Small intestine (tissue), 7 donors: Measurements from ENCODE around the gene VOPP1. TPM values are rescaled to one million over a fixed set of nuclear protein-coding genes. Genes with fewer than 3 reads are reported as not detected.
"Not testable (repeated sequence)": the region's sequence is repeated elsewhere in the genome, so short reads cannot be mapped to it uniquely, and the experiment has no call there.

Experiments used
- DNase-seq, 2 donors: peaks; one replicate each; pipeline versions ENCODE4 v3.0.0 to v3.0.0-alpha.2; 2013
- FAIRE-seq: peaks from 2 replicates; lab custom pipeline; 2012; peaks lifted over from hg19 to GRCh38; lab: Jason Lieb, UNC
- H3K27ac ChIP-seq, 3 donors: one replicate each; pipeline ENCODE4 v1.5.1; 2013; ENCODE audit warnings: low read length in 2 of 3, mild to moderate bottlenecking in 2 of 3, control low read depth in 1 of 3, inconsistent platforms in 1 of 3, low read depth in 1 of 3, moderate library complexity in 1 of 3
- H3K27me3 ChIP-seq, 3 donors: one replicate each; pipeline ENCODE4 v1.6.1; 2013; ENCODE audit warnings: low read length in 3 of 3, inconsistent platforms in 1 of 3; ENCODE audit not compliant: control insufficient read depth in 3 of 3, insufficient read depth in 3 of 3
- H3K36me3 ChIP-seq, 3 donors: one replicate each; pipeline ENCODE4 v1.6.1; 2013; ENCODE audit warnings: low read length in 3 of 3, inconsistent platforms in 1 of 3, low read depth in 1 of 3, mild to moderate bottlenecking in 1 of 3, moderate library complexity in 1 of 3; ENCODE audit not compliant: control insufficient read depth in 3 of 3, insufficient read depth in 2 of 3
- H3K4me1 ChIP-seq, 3 donors: one replicate each; pipeline ENCODE4 v1.6.1; 2013; ENCODE audit warnings: low read length in 2 of 3, inconsistent platforms in 1 of 3, low read depth in 1 of 3, mild to moderate bottlenecking in 1 of 3, moderate library complexity in 1 of 3; ENCODE audit not compliant: control insufficient read depth in 3 of 3, insufficient read depth in 2 of 3
- H3K4me3 ChIP-seq, 3 donors: one replicate each; pipeline ENCODE4 v1.5.1; 2013; ENCODE audit warnings: low read length in 3 of 3, control low read depth in 1 of 3, inconsistent platforms in 1 of 3, low read depth in 1 of 3, mild to moderate bottlenecking in 1 of 3, moderate library complexity in 1 of 3
- H3K9me3 ChIP-seq, 2 donors: one replicate each; pipeline ENCODE4 v1.6.1; 2013; ENCODE audit warnings: low read depth in 1 of 2, low read length in 1 of 2; ENCODE audit not compliant: control insufficient read depth in 2 of 2, insufficient read depth in 1 of 2
- WGBS, 3 donors: extraction: QIAGEN DNeasy Blood & Tissue Kit; methylation state at CpG; one replicate each; pipeline ENCODE4 v1.1.7; 2013; 5-methylcytosine and 5-hydroxymethylcytosine counted together
- polyA plus RNA-seq, 4 donors: library from polyadenylated mRNA; stranded (reverse) in 3 of 4; unstranded in 1 of 4; fragments of 200-250 nt in 3 of 4; fragments of 120-200 nt in 1 of 4; gene quantifications; one replicate each; pipeline versions ENCODE4 v1.2.1 to v1.2.3, GENCODE V29; 2013
- donor health status: healthy with polysubstance abuse.
- donor health status: control.
- donor health status: control.
- donor health status: Bipolar disorder and iron deficiency.
- donor health status: healthy.

VOPP1 gene
- polyA plus RNA-seq, 4 donors: 24.6 to 37.8 (median 33.1) TPM

GRCh38 chr7:55589905-55590304, 17.6 kb upstream of the VOPP1 start:
- no peaks in the 10 kb centered on the region for H3K27me3 ChIP-seq
- H3K36me3 ChIP-seq: no peaks in the 10 kb centered on the region
- no peaks in the 10 kb centered on the region for H3K4me1 ChIP-seq
- H3K9me3 ChIP-seq: no peaks in the 10 kb centered on the region
- H3K4me3 ChIP-seq: no peak overlapping the region
- FAIRE-seq (no peak), DNase-seq (no peak)
- no peak overlapping the region for H3K27ac ChIP-seq
- 92 to 100% (median 100%) methylated on average over 1 of the region's 1 CpG for WGBS, 3 donors

DNA sequence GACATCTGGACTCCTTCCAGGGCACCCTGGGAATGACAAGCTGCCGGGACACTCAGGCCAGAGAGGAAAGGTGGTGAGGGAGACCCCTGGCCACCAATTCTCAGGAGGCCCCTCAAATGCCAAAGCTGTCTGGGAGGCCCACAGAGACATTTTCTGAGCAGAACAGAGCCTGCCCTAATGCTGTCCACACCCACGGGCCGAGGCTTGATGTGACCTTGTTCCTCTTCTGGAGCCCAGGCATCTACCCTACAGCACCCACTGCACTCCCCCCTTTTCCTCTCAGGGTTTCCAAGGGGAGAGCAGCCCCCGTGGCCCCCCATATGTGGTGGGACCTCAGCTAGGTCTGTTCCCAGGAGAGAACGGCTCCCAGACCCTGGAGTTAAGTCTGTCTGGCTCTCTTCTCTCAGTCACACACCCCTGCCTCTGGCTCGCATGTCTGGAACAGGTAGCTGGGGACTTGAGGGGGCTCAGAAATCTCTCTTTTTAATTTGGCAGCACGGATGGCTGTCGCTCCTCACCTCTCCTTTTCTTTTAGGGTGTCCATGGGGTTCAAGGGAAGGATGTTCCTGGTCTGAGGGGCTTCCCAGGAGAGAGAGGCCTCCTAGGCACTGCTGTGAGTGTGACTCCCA, 16.8 kb upstream of the VOPP1 start:
- Histone ChIP-seq H3K27me3 (no peaks in the 10 kb centered on the region), H3K4me3 (no peak overlapping the region), H3K9me3 (no peaks in the 10 kb centered on the region), H3K36me3 (no peaks in the 10 kb centered on the region), H3K27ac (no peak overlapping the region), H3K4me1 (no peaks in the 10 kb centered on the region)
- 49 to 73% (median 55%) methylated on average over 8 of the region's 8 CpGs for WGBS, 3 donors
- DNase-seq: no peak
- no peak for FAIRE-seq

GRCh38 chr7:55588379-55588699, 16.0 kb upstream of the VOPP1 start:
- Histone ChIP-seq H3K27me3 (no peaks in the 10 kb centered on the region), H3K4me3 (no peak overlapping the region), H3K27ac (no peak overlapping the region), H3K4me1 (no peaks in the 10 kb centered on the region), H3K36me3 (no peaks in the 10 kb centered on the region), H3K9me3 (no peaks in the 10 kb centered on the region)
- FAIRE-seq: no peak
- 76 to 86% (median 84%) methylated on average over 4 of the region's 4 CpGs for WGBS, 3 donors
- no peak for DNase-seq

DNA sequence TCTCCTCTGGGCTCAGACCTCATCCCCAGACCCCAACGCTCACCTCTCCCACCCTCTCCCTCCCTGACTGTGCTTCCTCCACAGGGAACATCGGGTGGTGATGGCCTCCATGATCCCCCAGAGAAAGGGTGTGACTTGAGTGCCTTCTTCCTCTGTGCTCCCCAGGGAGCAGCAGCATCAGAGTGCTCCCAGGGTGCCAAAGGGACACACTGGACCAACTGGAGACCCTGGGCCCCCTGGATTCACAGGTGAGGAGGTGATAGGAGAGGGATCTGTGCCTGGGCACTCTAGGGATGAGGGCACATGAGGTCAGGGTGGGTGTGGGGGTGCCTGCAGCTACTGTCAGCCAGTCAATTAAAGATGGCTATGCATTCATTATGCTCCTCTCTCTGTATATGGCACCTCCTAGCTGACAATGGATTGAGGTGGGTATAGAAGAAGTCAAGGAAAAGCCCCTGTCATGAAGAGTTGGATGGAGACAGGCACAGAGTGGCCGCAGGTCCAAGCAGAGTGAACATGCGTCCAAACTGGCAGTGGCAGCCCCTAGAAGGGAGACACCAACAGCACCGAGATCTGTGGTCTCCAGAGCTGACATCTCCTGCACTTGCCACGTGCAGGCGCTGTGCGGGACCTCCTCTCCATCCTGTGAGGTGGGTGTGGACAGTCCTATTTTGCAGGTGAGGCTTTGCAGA, 15.5 kb upstream of the VOPP1 start:
- H3K9me3 ChIP-seq: no peaks in the 10 kb centered on the region
- no peak for FAIRE-seq
- no peak overlapping the region for H3K27ac ChIP-seq
- no peak for DNase-seq
- no peaks in the 10 kb centered on the region for H3K36me3 ChIP-seq
- no peak overlapping the region for H3K4me3 ChIP-seq
- H3K4me1 ChIP-seq: no peaks in the 10 kb centered on the region
- WGBS, 3 donors: 79 to 81% (median 79%) methylated on average over 8 of the region's 8 CpGs
- H3K27me3 ChIP-seq: no peaks in the 10 kb centered on the region

DNA sequence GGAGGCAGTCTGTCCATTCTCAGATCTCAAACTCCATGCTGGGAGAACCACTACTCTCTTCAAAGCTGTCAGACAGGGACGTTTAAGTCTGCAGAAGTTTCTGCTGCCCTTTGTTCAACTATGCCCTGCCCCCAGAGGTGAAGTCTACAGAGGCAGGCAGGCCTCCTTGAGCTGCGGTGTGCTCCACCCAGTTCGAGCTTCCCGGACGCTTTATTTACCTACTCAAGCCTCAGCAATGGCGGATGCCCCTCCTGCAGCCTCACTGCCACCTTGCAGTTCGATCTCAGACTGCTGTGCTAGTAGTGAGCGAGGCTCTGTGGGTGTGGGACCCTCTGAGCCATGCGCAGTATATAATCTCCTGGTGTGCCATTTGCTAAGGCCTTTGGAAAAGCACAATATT, 10.4 kb upstream of the VOPP1 start:
- H3K4me3 ChIP-seq, H3K27ac ChIP-seq, H3K9me3 ChIP-seq, DNase-seq, H3K4me1 ChIP-seq, H3K36me3 ChIP-seq, H3K27me3 ChIP-seq, FAIRE-seq: not testable (repeated sequence)
- WGBS, 3 donors: 79 to 82% (median 80%) methylated on average over 8 to 9 of the region's 9 CpGs

DNA sequence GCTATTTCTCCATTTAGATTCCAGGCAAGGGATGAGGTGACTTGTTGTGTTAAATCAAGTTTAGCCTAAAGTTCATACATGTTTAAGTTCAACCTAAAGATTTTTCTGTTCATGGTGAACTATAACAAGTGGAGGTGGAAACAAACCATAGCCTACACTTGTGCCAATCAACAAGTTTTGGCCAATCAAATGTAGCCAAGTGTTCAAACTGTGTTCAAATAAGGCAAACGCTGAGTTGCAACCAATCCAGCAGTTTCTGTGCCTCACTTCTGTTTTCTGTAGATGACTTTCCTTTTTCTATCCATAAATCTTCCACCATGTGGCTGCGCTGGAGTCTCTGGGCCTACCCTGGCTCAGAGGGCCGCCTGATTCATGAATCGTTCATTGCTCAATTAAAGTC, 4.5 kb upstream of the VOPP1 start:
- H3K27me3 ChIP-seq: no peaks in the 10 kb centered on the region
- no peak for DNase-seq
- 89 to 91% (median 89%) methylated on average over 4 of the region's 4 CpGs for WGBS, 3 donors
- no peaks in the 10 kb centered on the region for H3K36me3 ChIP-seq
- no peaks in the 10 kb centered on the region for H3K9me3 ChIP-seq
- FAIRE-seq: no peak
- peaks cover 0 to 4% (median 4%) of the 10 kb centered on the region in 3 donors for H3K4me1 ChIP-seq
- H3K27ac ChIP-seq: no peak overlapping the region
- no peak overlapping the region for H3K4me3 ChIP-seq

GRCh38 chr7:55575733-55576132, 3.4 kb upstream of the VOPP1 start:
- no peaks in the 10 kb centered on the region for H3K36me3 ChIP-seq
- FAIRE-seq: no peak

DNA sequence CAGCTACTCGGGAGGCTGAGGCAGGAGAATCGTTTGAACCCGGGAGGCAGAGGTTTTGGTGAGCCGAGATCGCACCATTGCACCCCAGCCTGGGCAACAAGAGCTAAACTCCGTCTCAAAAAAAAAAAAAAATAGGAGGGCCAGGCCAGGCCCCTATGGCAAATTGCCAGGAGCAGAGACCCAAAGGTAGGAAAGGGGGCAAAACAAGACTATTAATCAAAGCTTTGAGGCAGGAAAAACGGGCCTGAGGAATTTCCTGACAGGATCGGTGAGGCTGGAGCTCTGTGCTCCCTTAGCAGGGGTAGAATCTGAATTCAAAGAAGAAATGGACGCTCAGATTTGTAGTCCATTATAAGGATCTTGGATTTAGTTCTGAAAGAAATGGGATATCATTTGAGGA, 2.8 kb upstream of the VOPP1 start:
- 85 to 95% (median 90%) methylated on average over 9 of the region's 9 CpGs for WGBS, 3 donors

More at GRCh38 chr7:55575733-55576132, 3.4 kb upstream of the VOPP1 start:
- H3K4me1 ChIP-seq: peaks cover 0 to 4% (median 4%) of the 10 kb centered on the region in 3 donors
- H3K9me3 ChIP-seq: no peaks in the 10 kb centered on the region
- WGBS, 3 donors: 91 to 95% (median 93%) methylated on average over 4 of the region's 4 CpGs
- H3K27ac ChIP-seq: no peak overlapping the region
- H3K27me3 ChIP-seq: no peaks in the 10 kb centered on the region
- no peak for DNase-seq
- H3K4me3 ChIP-seq: no peak overlapping the region

More for the DNA sequence above, 2.8 kb upstream of the VOPP1 start:
- Histone ChIP-seq H3K36me3 (no peaks in the 10 kb centered on the region), H3K4me1 (peaks cover 0 to 4% (median 4%) of the 10 kb centered on the region in 3 donors), H3K4me3 (no peak overlapping the region), H3K27me3 (no peaks in the 10 kb centered on the region), H3K27ac (no peak overlapping the region), H3K9me3 (no peaks in the 10 kb centered on the region)
- no peak for FAIRE-seq
- DNase-seq: no peak
